Measurements from ENCODE around the gene PLEKHO1.

Gene PLEKHO1

GRCh38 chr1:150148837-150149270 is 862 bp upstream of the PLEKHO1 start:
- H3K9me3 ChIP-seq (ENCODE audit: control insufficient read depth, insufficient read depth, low read length), result no peaks in the 10 kb centered on the region
- H3K9me2 ChIP-seq (replicated peaks; ENCODE audit: control insufficient read depth, low read length), result no peaks in the 10 kb centered on the region
- peaks cover 66% of the 10 kb centered on the region for H3K4me1 ChIP-seq (ENCODE audit: control insufficient read depth, low read length)
- H3K36me3 ChIP-seq (ENCODE audit: control insufficient read depth, low read length), result peaks cover 34% of the 10 kb centered on the region
- no peaks in the 10 kb centered on the region for H4K20me1 ChIP-seq (ENCODE audit: control insufficient read depth, insufficient read depth, low read depth, low read length)
- peaks cover 26% of the 10 kb centered on the region for H3F3A ChIP-seq (ENCODE audit: control insufficient read depth, insufficient read depth)
- H3K79me2 ChIP-seq (ENCODE audit: control insufficient read depth, low read length), result peaks cover 53% of the 10 kb centered on the region
- peak overlapping the region; percentile 81 for H3K4me2 ChIP-seq (ENCODE audit: low read length)
- peak overlapping the region; percentile 88 for H3K4me3 ChIP-seq (ENCODE audit: low read length)
- no peaks in the 10 kb centered on the region for H3K27me3 ChIP-seq (ENCODE audit: control insufficient read depth, low read length)
- peak overlapping the region; percentile 72 for H3K27ac ChIP-seq (ENCODE audit: low read depth, low read length)
- TF ChIP-seq EZH2phosphoT487 (IDR thresholded peaks at IDR 0.05; ENCODE audit: borderline replicate concordance, low read length), result no peak
- no peak for TF ChIP-seq CTCF (IDR thresholded peaks at IDR 0.05; ENCODE audit: low read depth, low read length, poor library complexity, severe bottlenecking)

GRCh38 chr1:150150133-150151021 is 661 bp downstream of the PLEKHO1 start:
- peaks cover 49% of the 10 kb centered on the region for H3K36me3 ChIP-seq (ENCODE audit: control insufficient read depth, low read length)
- H3F3A ChIP-seq (ENCODE audit: control insufficient read depth, insufficient read depth), result peaks cover 37% of the 10 kb centered on the region
- peak overlapping the region; percentile 88 for H3K4me3 ChIP-seq (ENCODE audit: low read length)
- H3K4me2 ChIP-seq (ENCODE audit: low read length), result peak overlapping the region; percentile 95
- peaks cover 66% of the 10 kb centered on the region for H3K79me2 ChIP-seq (ENCODE audit: control insufficient read depth, low read length)
- H3K9me2 ChIP-seq (replicated peaks; ENCODE audit: control insufficient read depth, low read length), result no peaks in the 10 kb centered on the region
- no peaks in the 10 kb centered on the region for H3K27me3 ChIP-seq (ENCODE audit: control insufficient read depth, low read length)
- H3K9me3 ChIP-seq (ENCODE audit: control insufficient read depth, insufficient read depth, low read length), result no peaks in the 10 kb centered on the region
- TF ChIP-seq CTCF (IDR thresholded peaks at IDR 0.05; ENCODE audit: low read depth, low read length, poor library complexity, severe bottlenecking) (no peak), EZH2phosphoT487 (IDR thresholded peaks at IDR 0.05; ENCODE audit: borderline replicate concordance, low read length) (no peak)
- H3K27ac ChIP-seq (ENCODE audit: low read depth, low read length), result peak overlapping the region; percentile 97
- peaks cover 71% of the 10 kb centered on the region for H3K4me1 ChIP-seq (ENCODE audit: control insufficient read depth, low read length)
- H4K20me1 ChIP-seq (ENCODE audit: control insufficient read depth, insufficient read depth, low read depth, low read length), result no peaks in the 10 kb centered on the region

GRCh38 chr1:150151291-150152181 is 1.8 kb downstream of the PLEKHO1 start:
- Histone ChIP-seq H3F3A (ENCODE audit: control insufficient read depth, insufficient read depth) (peaks cover 41% of the 10 kb centered on the region), H3K79me2 (ENCODE audit: control insufficient read depth, low read length) (peaks cover 66% of the 10 kb centered on the region), H3K9me2 (replicated peaks; ENCODE audit: control insufficient read depth, low read length) (no peaks in the 10 kb centered on the region), H4K20me1 (ENCODE audit: control insufficient read depth, insufficient read depth, low read depth, low read length) (no peaks in the 10 kb centered on the region), H3K36me3 (ENCODE audit: control insufficient read depth, low read length) (peaks cover 61% of the 10 kb centered on the region), H3K4me2 (ENCODE audit: low read length) (peak overlapping the region; percentile 95), H3K9me3 (ENCODE audit: control insufficient read depth, insufficient read depth, low read length) (no peaks in the 10 kb centered on the region), H3K27ac (ENCODE audit: low read depth, low read length) (peak overlapping the region; percentile 97), H3K4me3 (ENCODE audit: low read length) (peak overlapping the region; percentile 88), H3K27me3 (ENCODE audit: control insufficient read depth, low read length) (no peaks in the 10 kb centered on the region), H3K4me1 (ENCODE audit: control insufficient read depth, low read length) (peaks cover 77% of the 10 kb centered on the region)
- TF ChIP-seq CTCF (IDR thresholded peaks at IDR 0.05; ENCODE audit: low read depth, low read length, poor library complexity, severe bottlenecking) (no peak), EZH2phosphoT487 (IDR thresholded peaks at IDR 0.05; ENCODE audit: borderline replicate concordance, low read length) (no peak)
